GM12892 (cell line): ENCODE data around the gene ADAMTS2.

Source experiments
- DNase-seq: peaks from one replicate; pipeline ENCODE4 v3.0.0; 2011; ENCODE audit not compliant: insufficient read length
- FAIRE-seq: peaks from 2 replicates; lab custom pipeline; 2011; peaks lifted over from hg19 to GRCh38; lab: Jason Lieb, UNC
- POLR2A ChIP-seq: IDR thresholded peaks from 2 replicates; pipeline ENCODE4 v1.6.1; 2011; ENCODE audit warnings: low read depth, low read length, control low read depth
- POLR2AphosphoS5 ChIP-seq: IDR thresholded peaks from 2 replicates; pipeline ENCODE4 v1.6.1; 2011; ENCODE audit warnings: low read depth, low read length, control low read depth
- TAF1 ChIP-seq: IDR thresholded peaks from 2 replicates; pipeline ENCODE4 v1.6.1; 2011; ENCODE audit warnings: low read depth, mild to moderate bottlenecking, control low read depth, low read length, borderline replicate concordance

ADAMTS2 gene

DNA sequence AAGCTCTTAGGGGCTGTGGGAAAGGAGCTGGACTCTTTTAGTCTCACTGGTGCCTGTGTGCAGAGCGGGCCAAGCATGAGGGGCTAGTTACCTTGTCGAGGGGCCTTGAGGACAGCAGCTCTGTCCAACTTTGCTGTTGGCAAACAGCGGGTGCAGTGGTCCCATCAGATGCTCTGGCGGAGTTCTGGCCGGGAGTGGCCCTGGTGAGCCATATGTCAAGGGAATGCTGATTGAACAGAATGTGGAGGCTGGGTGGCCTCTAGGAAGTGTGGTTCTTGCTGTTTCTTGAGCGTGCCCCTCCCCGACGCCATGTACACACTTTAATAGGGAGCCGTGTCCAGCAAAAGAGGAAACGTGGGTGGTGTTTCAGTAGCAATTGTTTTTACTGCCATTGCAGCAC is 3.6 kb upstream of the ADAMTS2 start:
- TF ChIP-seq POLR2AphosphoS5 (no peak), POLR2A (no peak), TAF1 (no peak)
- DNase-seq (no peak), FAIRE-seq (no peak)

DNA sequence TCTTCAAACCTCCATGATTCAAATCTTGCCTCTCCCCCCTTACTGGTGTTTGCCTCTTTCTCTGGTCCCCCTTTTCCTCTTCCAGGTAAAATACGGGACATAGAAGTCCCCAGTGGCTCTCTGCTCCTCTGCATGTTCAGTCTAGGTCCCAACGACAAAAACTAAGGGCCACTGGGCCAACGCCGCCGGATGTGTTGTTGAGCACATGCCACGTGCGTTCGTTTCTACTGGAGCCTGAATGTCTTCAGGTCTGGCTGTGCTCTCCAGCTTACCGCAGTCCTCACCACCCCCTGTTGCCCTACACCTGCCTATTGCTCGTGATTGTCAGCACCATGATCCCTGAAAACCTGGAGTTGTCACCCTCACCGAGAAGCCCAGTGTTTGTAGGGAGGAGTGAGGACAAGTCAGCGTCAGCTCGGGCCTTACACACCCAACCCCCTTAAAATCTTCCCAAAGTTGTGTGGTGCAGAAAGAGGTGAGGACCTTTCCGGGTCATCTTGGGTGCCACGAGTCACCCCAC is 2.8 kb upstream of the ADAMTS2 start:
- no peak for TF ChIP-seq TAF1
- TF ChIP-seq POLR2A: no peak
- no peak for TF ChIP-seq POLR2AphosphoS5
- no peak for DNase-seq
- FAIRE-seq: no peak

DNA sequence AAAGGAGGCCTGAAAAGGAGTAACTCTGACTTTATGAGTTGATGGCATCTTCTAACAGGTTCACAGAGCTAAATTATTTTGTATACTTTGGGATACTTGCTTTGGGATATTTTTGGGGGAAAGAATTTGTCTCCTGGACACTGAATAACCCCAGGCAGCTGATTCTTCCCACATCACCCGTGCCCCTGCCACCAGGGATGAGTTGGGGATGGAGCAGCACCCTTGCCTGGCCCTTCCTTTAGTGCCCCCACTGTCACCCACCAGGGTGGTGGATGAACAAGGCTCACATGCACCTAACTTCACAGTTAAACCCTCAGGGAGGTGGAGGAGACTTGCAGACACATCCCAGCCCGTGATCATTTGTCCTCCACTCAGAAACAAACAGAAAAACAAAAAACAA is 2.3 kb upstream of the ADAMTS2 start:
- FAIRE-seq (no peak), DNase-seq (no peak)
- TF ChIP-seq TAF1 (no peak), POLR2A (no peak), POLR2AphosphoS5 (no peak)

DNA sequence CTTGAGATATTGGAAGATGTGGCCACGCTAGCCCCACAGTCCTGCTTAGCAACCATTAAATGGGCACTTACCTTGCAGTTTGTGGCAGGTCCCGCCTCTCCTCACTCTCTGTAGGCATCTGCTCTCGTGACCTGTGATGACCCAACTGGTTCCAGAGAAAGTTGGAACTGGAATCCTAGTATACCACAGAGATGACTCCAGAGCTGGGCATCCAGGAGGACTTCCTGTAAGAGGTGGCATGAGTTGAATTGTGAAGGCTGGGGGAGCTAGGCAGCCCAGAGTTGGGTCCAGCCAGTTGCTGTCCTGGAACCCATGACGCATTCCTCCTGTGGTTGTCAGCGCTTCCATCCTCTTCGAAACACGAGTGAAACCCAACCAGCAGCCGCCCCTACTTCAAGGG is 1.6 kb upstream of the ADAMTS2 start:
- TF ChIP-seq POLR2AphosphoS5 (no peak), TAF1 (no peak), POLR2A (no peak)
- no peak for FAIRE-seq
- DNase-seq: no peak

DNA sequence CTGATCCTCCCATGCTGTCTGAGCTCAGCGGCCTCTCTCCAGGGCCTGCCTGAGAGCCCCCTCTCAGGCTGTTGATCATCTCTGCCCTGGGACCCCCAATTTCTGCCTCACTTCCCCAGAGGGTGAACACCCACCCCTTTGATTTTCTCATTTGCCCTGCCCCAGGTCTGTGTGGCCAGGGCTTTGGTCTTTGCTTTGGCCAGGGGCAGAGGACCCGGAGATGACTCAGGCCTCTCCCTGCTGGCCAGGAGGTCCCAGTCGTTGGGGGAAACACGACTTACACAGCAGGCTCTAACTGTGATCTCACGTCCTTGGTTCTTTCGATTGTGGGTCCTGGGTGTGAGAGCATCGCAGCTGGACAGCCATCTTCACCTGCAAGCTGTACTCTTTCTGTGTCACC is 1.1 kb upstream of the ADAMTS2 start:
- FAIRE-seq (no peak), DNase-seq (no peak)
- no peak for TF ChIP-seq POLR2A

DNA sequence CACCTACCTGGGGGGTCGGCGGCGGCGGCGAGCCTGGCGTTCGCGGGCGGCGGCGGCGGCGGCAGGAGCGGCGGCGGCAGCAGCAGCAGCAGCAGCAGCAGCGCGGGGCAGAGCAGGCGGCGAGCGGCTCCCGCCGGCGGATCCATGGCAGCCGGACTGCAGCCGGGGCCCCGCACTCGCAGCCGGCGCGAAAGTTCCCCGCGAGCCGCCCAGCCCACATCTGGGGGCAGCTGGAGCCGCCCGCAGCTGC is 153 bp downstream of the ADAMTS2 start:
- DNase-seq (no peak), FAIRE-seq (no peak)
- TF ChIP-seq POLR2AphosphoS5: no peak
- no peak for TF ChIP-seq TAF1
- no peak for TF ChIP-seq POLR2A

DNA sequence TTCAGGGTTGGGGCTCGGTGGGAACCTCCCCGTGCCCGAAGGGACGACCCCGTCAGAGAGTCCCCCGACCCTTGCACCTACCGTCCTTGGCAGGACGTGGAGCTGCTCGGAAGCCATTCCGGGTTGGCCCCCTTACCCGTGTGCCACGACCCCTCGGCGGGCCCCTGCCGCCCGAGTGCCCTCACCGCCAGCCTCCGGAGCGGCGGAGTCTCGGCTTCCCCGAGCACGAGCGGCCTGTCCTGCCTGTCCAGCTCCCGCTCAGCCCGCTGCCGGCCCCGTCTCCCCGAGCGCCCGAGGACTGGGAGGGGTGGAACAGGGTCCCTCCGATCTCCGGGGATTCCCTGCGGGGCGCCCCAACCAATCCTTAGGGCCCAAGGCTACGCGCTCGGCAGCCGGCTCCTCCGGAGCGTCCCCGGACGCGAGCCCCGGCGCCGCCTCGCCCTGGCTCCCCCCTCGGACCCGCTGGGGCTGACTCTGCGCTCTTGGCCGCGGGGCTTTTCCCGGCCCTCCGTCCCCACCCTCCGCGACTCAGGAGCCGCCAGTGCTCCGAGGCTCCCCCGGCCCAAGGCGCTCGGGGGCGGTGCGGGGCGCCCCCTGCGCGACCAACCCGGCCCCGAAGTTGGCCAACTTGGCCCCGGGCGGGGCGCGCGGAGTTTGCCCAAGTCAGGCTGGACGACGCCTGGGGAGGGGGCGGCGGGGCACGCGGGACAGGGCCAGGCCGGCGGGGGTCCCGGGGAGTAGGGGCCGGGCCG is 654 bp downstream of the ADAMTS2 start:
- DNase-seq (no peak), FAIRE-seq (no peak)
- no peak for TF ChIP-seq POLR2A

DNA sequence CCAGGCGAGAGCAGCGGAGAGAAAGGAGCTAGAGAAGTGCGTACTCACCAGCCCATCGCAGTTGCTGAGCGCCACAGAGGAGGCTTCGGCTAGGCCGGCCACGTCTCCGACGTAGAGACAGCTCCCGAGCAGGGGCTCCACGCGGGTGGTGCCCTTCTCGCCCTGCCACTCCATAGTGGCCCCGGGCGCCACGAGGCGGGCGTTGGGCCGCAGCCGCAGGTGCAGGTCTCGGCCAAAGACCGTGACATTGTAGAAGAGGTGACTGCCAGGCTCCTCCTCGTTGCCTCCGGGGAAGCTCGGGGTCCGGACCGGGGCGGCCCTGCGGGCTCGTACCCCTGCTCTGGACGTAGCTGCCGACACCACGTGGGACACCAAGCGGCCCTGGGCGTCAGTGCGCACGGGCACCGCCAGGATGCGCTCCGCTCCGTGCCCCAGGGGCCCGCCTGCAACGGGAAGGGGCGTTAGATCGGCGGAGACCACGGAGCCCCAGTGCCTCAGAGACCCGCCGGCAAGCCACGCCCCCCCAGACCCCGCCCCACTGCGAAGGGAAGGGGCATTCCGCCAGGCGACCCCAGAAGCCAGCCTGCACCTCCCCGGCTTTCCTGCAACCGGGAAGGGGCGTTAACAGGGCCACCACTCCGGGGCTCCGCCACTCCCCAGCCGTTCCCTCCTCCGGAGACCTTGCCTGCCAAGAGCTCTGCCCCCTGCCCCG is 1.4 kb downstream of the ADAMTS2 start:
- DNase-seq (no peak), FAIRE-seq (no peak)
- no peak for TF ChIP-seq POLR2AphosphoS5
- TF ChIP-seq TAF1: no peak
- TF ChIP-seq POLR2A: no peak

DNA sequence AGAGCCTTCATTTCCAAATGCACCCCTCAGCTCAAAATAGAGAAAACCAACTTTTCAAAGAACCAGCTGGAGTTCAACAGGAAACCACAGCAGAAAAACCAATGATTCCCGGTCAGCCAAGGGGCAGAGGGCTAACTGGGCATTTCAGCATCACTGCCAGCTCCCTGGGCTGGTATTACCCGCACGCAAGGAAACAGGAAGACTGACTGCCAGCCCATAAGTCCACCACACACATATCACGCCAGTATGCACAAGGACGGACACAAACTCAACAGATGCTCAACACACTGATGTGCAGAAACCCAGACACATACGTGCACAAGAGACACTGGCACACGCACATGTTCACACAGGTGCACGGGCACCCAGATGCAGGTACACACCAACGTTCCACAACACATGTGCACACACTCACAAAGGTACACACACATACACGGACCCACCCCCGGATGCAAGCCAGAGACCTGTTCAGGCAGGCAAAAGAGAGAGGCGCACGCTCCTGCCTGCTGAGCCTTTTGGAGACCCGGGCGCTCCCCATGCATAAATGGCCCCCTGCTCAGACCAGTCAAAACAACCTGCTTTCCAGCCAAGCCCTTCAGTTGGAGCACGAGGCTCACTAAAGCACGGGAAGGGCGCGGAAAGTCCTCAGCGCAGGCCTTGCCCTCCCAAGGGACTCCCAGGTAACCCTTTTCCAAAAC is 2.1 kb downstream of the ADAMTS2 start:
- DNase-seq (no peak), FAIRE-seq (no peak)
- TF ChIP-seq TAF1 (no peak), POLR2A (no peak), POLR2AphosphoS5 (no peak)

DNA sequence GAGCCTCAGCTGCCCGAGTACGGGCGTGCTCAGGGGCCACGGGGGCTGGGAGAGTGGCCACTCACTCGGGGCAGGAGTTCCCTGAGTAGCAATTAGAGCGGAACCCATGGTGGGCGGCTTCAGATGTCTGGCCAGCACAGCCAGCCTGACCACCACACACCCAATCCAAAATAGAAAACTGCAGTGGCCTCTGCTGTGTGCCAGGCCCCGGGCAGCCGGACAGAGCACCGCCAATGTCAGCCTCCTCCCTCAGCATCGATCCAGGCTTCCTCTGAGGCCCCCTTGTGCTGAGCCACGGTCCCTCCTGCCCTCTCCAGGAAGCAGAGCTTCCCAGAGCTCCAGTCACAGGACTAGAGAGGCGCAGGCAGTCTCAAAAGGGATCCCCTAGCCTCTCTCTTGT is 2.7 kb downstream of the ADAMTS2 start:
- no peak for TF ChIP-seq POLR2A
- TF ChIP-seq POLR2AphosphoS5: no peak
- TF ChIP-seq TAF1: no peak
- no peak for DNase-seq
- FAIRE-seq: no peak

DNA sequence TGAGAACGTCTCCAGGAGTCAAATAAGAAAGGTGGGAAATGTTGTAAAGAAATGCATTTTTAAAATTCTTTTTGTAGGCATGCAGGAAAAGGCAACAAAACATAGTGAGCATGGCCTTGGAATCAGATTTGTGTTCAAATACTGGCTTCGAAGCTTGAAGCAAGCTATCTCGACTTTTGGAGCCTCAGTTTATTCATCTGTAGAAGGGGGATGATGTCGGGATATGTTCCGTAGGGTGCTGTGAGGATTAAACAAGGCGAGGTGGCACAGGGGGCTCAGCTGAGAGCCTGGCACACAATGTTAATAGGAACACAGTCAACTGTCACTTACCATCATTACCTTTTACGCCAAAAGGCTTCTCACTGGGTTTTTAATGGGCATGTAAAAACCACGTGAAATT is 4.8 kb downstream of the ADAMTS2 start:
- no peak for DNase-seq
- FAIRE-seq: no peak
- no peak for TF ChIP-seq POLR2AphosphoS5
- TF ChIP-seq POLR2A: no peak
- TF ChIP-seq TAF1: no peak

DNA sequence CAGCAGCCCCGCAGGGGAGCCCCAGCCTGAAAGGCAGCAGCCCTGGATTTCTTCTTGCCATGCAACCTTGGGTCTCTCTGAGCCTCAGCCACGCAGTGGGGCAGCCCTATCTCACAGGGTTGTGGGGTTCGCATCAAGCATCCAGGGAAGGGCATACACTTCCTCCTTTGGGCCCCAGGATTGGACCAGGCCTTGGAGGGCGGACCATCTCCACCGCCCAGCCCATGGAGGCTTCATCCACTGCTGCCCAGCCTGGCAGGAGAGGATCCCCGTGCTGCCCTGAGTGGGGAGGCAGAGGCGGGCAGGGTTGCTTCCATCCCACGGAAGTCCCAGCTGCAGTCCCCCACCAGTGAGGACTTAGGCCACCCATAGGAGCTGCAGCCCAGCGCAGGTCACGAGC is 5.3 kb downstream of the ADAMTS2 start:
- TF ChIP-seq POLR2A: no peak
- TF ChIP-seq TAF1: no peak
- TF ChIP-seq POLR2AphosphoS5: no peak
- DNase-seq: no peak
- FAIRE-seq: no peak
